ENCODE data around the gene C11orf58.

Gene C11orf58

DNA sequence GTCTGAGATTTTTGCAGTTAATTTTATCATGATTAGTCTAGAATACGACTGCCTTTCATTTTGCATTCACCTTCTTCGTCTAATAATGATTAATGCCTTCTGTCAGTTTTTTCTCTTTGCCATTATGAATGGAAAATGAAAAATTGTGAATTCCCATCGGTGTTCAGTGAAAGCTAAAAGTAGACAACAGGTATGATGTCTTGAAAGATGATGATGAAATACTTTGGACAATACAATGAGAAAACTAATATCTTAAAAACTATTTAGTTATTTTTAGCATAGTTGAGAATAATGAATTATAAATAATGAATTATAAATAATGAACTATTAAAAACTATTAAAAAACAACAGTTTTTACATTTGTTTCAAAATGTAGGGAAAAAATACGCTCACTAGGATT is 5.0 kb downstream of the C11orf58 start:
- Histone ChIP-seq H3K27me3 (ENCODE audit: control insufficient read depth in 2 of 2, insufficient read depth in 2 of 2, low read length in 2 of 2) (no peaks in the 10 kb centered on the region), H3K4me1 (ENCODE audit: control insufficient read depth in 2 of 2, insufficient read depth in 2 of 2, low read length in 2 of 2) (peaks cover 10 to 15% of the 10 kb centered on the region in 2 donors), H3K4me3 (ENCODE audit: low read length in 2 of 2) (no peak overlapping the region), H3K9ac (ENCODE audit: low read depth in 1 of 2, low read length in 2 of 2) (no peak overlapping the region), H3K9me3 (ENCODE audit: control insufficient read depth in 2 of 2, low read length in 2 of 2) (no peaks in the 10 kb centered on the region), H3K27ac (ENCODE audit: low read depth in 2 of 2, low read length in 2 of 2) (no peak overlapping the region), H3K36me3 (ENCODE audit: control insufficient read depth in 2 of 2, insufficient read depth in 2 of 2, low read length in 2 of 2) (peaks cover 28 to 31% of the 10 kb centered on the region in 2 donors)

GRCh38 chr11:16744128-16744725 is 5.8 kb downstream of the C11orf58 start:
- Histone ChIP-seq H3K9me3 (ENCODE audit: control insufficient read depth in 2 of 2, low read length in 2 of 2) (no peaks in the 10 kb centered on the region), H3K4me3 (ENCODE audit: low read length in 2 of 2) (no peak overlapping the region)

DNA sequence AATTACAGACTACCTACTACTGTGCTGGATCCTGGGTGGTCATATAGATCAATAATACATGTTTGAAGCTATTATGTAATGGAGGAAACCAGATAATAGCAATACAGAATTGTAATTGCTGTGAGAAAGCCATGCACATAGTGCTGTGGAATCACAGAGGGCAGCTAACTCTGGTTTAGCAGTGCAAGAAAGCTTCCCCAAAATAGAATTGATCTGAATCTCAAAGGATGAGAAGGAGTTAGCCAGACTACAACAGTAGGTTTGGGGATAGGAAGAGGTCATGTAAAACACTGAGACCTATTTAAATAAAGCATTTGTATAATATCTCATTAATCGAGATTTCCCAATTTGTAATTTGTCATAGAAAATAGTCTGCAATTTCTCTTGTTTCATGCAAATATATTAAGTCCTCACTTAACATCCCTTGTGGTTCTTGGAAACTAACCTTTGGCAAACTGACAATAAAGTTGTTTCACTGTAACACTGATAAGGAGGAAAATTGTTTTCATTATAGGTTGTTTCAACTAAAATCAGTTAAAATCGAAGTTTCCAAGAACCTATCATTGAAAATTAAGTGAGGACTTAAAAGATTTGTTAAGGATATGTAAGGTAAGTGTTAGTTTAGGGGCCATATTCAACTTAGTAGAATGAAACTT is 7.6 kb downstream of the C11orf58 start:
- peaks cover 2 to 3% of the 10 kb centered on the region in 2 donors for H3K4me1 ChIP-seq (ENCODE audit: control insufficient read depth in 2 of 2, insufficient read depth in 2 of 2, low read length in 2 of 2)

More at GRCh38 chr11:16744128-16744725, 5.8 kb downstream of the C11orf58 start:
- H3K4me1 ChIP-seq (ENCODE audit: control insufficient read depth in 2 of 2, insufficient read depth in 2 of 2, low read length in 2 of 2) = peaks cover 10 to 12% of the 10 kb centered on the region in 2 donors
- no peak overlapping the region for H3K9ac ChIP-seq (ENCODE audit: low read depth in 1 of 2, low read length in 2 of 2)
- peaks cover 31 to 35% of the 10 kb centered on the region in 2 donors for H3K36me3 ChIP-seq (ENCODE audit: control insufficient read depth in 2 of 2, insufficient read depth in 2 of 2, low read length in 2 of 2)
- H3K27me3 ChIP-seq (ENCODE audit: control insufficient read depth in 2 of 2, insufficient read depth in 2 of 2, low read length in 2 of 2) = no peaks in the 10 kb centered on the region
- H3K27ac ChIP-seq (ENCODE audit: low read depth in 2 of 2, low read length in 2 of 2) = no peak overlapping the region

DNA sequence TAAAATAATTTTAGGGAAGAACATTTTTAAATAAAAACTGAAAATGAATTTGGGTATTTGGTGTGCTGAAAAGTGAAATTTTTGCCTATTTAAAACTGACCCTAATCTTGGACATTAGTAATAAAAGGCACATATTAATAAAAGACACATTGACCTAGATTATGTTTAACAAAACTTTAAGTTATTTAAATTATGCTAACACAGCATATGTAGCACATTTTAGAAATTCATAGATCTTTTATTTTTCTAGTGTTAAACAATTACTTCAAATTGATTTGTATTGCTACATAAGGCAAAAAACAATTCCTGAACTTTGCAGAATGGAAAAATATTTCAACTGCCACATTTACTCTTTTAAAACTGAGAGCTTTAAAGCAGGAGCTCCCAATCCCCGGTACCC is 10.6 kb downstream of the C11orf58 start:
- H3K4me3 ChIP-seq (ENCODE audit: low read length in 2 of 2) = no peak overlapping the region
- H3K27ac ChIP-seq (ENCODE audit: low read depth in 2 of 2, low read length in 2 of 2) = no peak overlapping the region
- peaks cover 68 to 75% of the 10 kb centered on the region in 2 donors for H3K36me3 ChIP-seq (ENCODE audit: control insufficient read depth in 2 of 2, insufficient read depth in 2 of 2, low read length in 2 of 2)
- no peaks in the 10 kb centered on the region for H3K27me3 ChIP-seq (ENCODE audit: control insufficient read depth in 2 of 2, insufficient read depth in 2 of 2, low read length in 2 of 2)
- H3K9ac ChIP-seq (ENCODE audit: low read depth in 1 of 2, low read length in 2 of 2) = no peak overlapping the region
- H3K9me3 ChIP-seq (ENCODE audit: control insufficient read depth in 2 of 2, low read length in 2 of 2) = no peaks in the 10 kb centered on the region
- no peaks in the 10 kb centered on the region for H3K4me1 ChIP-seq (ENCODE audit: control insufficient read depth in 2 of 2, insufficient read depth in 2 of 2, low read length in 2 of 2)

More for the DNA sequence above, 7.6 kb downstream of the C11orf58 start:
- H3K27me3 ChIP-seq (ENCODE audit: control insufficient read depth in 2 of 2, insufficient read depth in 2 of 2, low read length in 2 of 2) = no peaks in the 10 kb centered on the region
- no peaks in the 10 kb centered on the region for H3K9me3 ChIP-seq (ENCODE audit: control insufficient read depth in 2 of 2, low read length in 2 of 2)
- no peak overlapping the region for H3K27ac ChIP-seq (ENCODE audit: low read depth in 2 of 2, low read length in 2 of 2)
- H3K9ac ChIP-seq (ENCODE audit: low read depth in 1 of 2, low read length in 2 of 2) = no peak overlapping the region
- peaks cover 48 to 53% of the 10 kb centered on the region in 2 donors for H3K36me3 ChIP-seq (ENCODE audit: control insufficient read depth in 2 of 2, insufficient read depth in 2 of 2, low read length in 2 of 2)
- no peak overlapping the region for H3K4me3 ChIP-seq (ENCODE audit: low read length in 2 of 2)

GRCh38 chr11:16749666-16750065 is 11.2 kb downstream of the C11orf58 start:
- H3K27ac ChIP-seq (ENCODE audit: low read depth in 2 of 2, low read length in 2 of 2) = no peak overlapping the region
- H3K9ac ChIP-seq (ENCODE audit: low read depth in 1 of 2, low read length in 2 of 2) = no peak overlapping the region
- H3K4me1 ChIP-seq (ENCODE audit: control insufficient read depth in 2 of 2, insufficient read depth in 2 of 2, low read length in 2 of 2) = no peaks in the 10 kb centered on the region
- H3K36me3 ChIP-seq (ENCODE audit: control insufficient read depth in 2 of 2, insufficient read depth in 2 of 2, low read length in 2 of 2) = peaks cover 68 to 77% of the 10 kb centered on the region in 2 donors
- H3K9me3 ChIP-seq (ENCODE audit: control insufficient read depth in 2 of 2, low read length in 2 of 2) = no peaks in the 10 kb centered on the region
- H3K4me3 ChIP-seq (ENCODE audit: low read length in 2 of 2) = no peak overlapping the region
- H3K27me3 ChIP-seq (ENCODE audit: control insufficient read depth in 2 of 2, insufficient read depth in 2 of 2, low read length in 2 of 2) = no peaks in the 10 kb centered on the region

DNA sequence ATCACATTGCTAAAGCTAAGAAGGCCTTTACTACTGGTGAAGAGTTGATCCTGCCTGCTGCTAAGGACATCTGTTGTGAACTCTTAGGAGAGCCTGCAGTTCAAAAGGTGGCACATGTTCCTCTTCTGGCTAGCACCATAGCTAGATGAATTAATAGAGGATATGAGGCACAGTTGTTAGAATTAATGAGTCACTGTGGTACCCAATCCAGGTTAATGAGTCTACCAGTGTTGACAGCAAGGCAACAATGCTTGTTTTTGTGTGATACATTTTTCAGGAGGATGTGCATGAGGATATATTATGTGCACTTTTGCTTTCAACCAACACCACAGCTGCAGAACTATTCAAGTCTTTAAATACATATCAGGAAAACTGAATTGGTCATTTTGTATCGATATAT is 12.0 kb downstream of the C11orf58 start:
- Histone ChIP-seq H3K9ac (ENCODE audit: low read depth in 1 of 2, low read length in 2 of 2) (no peak overlapping the region), H3K4me1 (ENCODE audit: control insufficient read depth in 2 of 2, insufficient read depth in 2 of 2, low read length in 2 of 2) (no peaks in the 10 kb centered on the region), H3K36me3 (ENCODE audit: control insufficient read depth in 2 of 2, insufficient read depth in 2 of 2, low read length in 2 of 2) (peaks cover 64 to 73% of the 10 kb centered on the region in 2 donors), H3K27me3 (ENCODE audit: control insufficient read depth in 2 of 2, insufficient read depth in 2 of 2, low read length in 2 of 2) (no peaks in the 10 kb centered on the region), H3K4me3 (ENCODE audit: low read length in 2 of 2) (no peak overlapping the region), H3K27ac (ENCODE audit: low read depth in 2 of 2, low read length in 2 of 2) (no peak overlapping the region), H3K9me3 (ENCODE audit: control insufficient read depth in 2 of 2, low read length in 2 of 2) (no peaks in the 10 kb centered on the region)

DNA sequence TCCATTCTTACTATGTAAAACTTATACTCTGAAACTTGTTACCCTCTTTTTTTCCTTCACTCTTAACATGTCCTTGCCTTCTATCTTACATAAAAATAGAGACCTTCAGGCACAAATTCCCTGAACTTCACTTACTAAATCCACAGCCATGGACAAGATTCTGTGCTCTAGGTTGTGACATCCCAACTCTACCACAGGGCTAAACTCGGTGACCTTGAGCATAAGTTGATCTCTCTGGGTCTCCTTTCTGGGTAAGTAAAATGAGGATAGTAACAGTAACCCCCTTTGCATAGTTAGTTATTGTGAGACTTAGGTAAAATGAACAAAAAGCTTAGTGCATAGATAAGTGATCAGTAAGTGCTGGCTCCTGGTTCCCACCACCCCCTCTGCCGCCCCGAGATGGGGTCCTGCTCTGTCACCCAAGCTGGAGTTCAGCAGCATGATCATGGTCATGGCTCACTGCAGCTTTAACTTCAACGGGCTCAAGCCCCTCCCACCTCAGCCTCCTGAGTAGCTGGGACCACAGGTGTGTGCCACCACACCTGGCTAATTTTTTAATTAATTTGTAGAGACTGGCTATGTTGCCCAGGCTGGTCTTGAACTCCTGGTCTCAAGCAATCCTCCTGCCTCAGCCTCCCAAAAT is 20.1 kb downstream of the C11orf58 start:
- H3K27me3 ChIP-seq (ENCODE audit: control insufficient read depth in 2 of 2, insufficient read depth in 2 of 2, low read length in 2 of 2) = no peaks in the 10 kb centered on the region
- H3K36me3 ChIP-seq (ENCODE audit: control insufficient read depth in 2 of 2, insufficient read depth in 2 of 2, low read length in 2 of 2) = peaks cover 17 to 27% of the 10 kb centered on the region in 2 donors
- H3K27ac ChIP-seq (ENCODE audit: low read depth in 2 of 2, low read length in 2 of 2) = no peak overlapping the region
- H3K9ac ChIP-seq (ENCODE audit: low read depth in 1 of 2, low read length in 2 of 2) = no peak overlapping the region
- no peaks in the 10 kb centered on the region for H3K4me1 ChIP-seq (ENCODE audit: control insufficient read depth in 2 of 2, insufficient read depth in 2 of 2, low read length in 2 of 2)
- H3K4me3 ChIP-seq (ENCODE audit: low read length in 2 of 2) = no peak overlapping the region
- H3K9me3 ChIP-seq (ENCODE audit: control insufficient read depth in 2 of 2, low read length in 2 of 2) = no peaks in the 10 kb centered on the region

DNA sequence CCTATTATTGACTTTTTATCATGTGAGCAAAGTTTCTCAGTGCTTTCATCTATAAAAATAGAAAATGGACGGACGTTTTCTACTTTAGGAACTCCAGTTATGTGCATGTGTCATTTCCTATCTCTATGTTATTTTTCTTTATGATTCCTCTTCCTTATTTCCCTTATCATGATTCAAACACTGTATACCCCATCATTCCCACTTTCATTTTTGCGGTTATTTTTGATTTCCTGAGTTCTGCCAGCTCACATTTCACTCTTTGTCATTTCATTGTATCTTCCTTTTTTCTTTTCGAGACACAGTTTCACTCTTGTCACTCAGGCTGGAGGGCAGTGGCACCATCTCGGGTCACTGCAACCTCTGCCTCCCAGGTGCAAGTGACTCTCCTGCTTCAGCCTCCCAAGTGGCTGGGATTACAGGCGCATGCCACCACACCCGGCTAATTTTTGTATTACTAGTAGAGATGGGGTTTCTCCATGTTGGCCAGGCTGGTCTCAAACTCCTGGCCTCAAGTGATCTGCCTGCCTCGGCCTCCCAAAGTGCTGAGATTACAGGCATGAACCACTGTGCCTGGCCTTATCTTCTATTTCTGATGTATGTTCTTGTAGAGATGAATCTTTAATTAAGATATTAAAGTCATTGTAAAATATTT is 21.5 kb downstream of the C11orf58 start:
- peaks cover 8 to 17% of the 10 kb centered on the region in 2 donors for H3K36me3 ChIP-seq (ENCODE audit: control insufficient read depth in 2 of 2, insufficient read depth in 2 of 2, low read length in 2 of 2)
- no peak overlapping the region for H3K4me3 ChIP-seq (ENCODE audit: low read length in 2 of 2)
- no peaks in the 10 kb centered on the region for H3K27me3 ChIP-seq (ENCODE audit: control insufficient read depth in 2 of 2, insufficient read depth in 2 of 2, low read length in 2 of 2)
- no peaks in the 10 kb centered on the region for H3K9me3 ChIP-seq (ENCODE audit: control insufficient read depth in 2 of 2, low read length in 2 of 2)
- no peak overlapping the region for H3K9ac ChIP-seq (ENCODE audit: low read depth in 1 of 2, low read length in 2 of 2)
- H3K27ac ChIP-seq (ENCODE audit: low read depth in 2 of 2, low read length in 2 of 2) = no peak overlapping the region
- no peaks in the 10 kb centered on the region for H3K4me1 ChIP-seq (ENCODE audit: control insufficient read depth in 2 of 2, insufficient read depth in 2 of 2, low read length in 2 of 2)

- H3K27me3 ChIP-seq (ENCODE audit: control insufficient read depth in 2 of 2, insufficient read depth in 2 of 2, low read length in 2 of 2) = no peaks in the 10 kb centered on the region
- H3K4me3 ChIP-seq (ENCODE audit: low read length in 2 of 2) = no peak overlapping the region
- H3K9ac ChIP-seq (ENCODE audit: low read depth in 1 of 2, low read length in 2 of 2) = no peak overlapping the region
- H3K9me3 ChIP-seq (ENCODE audit: control insufficient read depth in 2 of 2, low read length in 2 of 2) = no peaks in the 10 kb centered on the region
- peaks cover 0 to 6% of the 10 kb centered on the region in 2 donors for H3K36me3 ChIP-seq (ENCODE audit: control insufficient read depth in 2 of 2, insufficient read depth in 2 of 2, low read length in 2 of 2)
- H3K4me1 ChIP-seq (ENCODE audit: control insufficient read depth in 2 of 2, insufficient read depth in 2 of 2, low read length in 2 of 2) = no peaks in the 10 kb centered on the region
- H3K27ac ChIP-seq (ENCODE audit: low read depth in 2 of 2, low read length in 2 of 2) = no peak overlapping the region
Measured at GRCh38 chr11:16763746-16764145, 25.3 kb downstream of the C11orf58 start.

DNA sequence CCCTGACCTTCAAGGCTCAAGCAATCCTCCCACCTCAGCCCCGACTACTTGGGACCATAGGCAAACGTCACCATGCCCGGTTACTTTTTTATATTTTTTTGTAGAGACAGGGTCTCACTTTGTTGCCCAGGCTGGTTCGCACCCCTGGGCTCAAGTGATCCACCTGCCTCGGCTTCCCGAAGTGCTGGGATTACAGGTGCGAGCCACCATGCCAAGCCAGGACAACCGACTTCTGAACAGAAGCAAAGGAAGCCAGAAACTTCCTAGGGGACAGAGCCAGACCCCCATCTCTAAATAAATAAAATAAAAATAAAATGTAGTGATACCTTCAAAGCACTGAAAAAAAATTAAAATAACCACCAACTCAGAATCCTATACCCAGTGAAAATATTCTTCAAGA is 26.4 kb downstream of the C11orf58 start:
- peaks cover 0 to 6% of the 10 kb centered on the region in 2 donors for H3K36me3 ChIP-seq (ENCODE audit: control insufficient read depth in 2 of 2, insufficient read depth in 2 of 2, low read length in 2 of 2)
- no peak overlapping the region for H3K4me3 ChIP-seq (ENCODE audit: low read length in 2 of 2)
- no peaks in the 10 kb centered on the region for H3K9me3 ChIP-seq (ENCODE audit: control insufficient read depth in 2 of 2, low read length in 2 of 2)
- H3K27me3 ChIP-seq (ENCODE audit: control insufficient read depth in 2 of 2, insufficient read depth in 2 of 2, low read length in 2 of 2) = no peaks in the 10 kb centered on the region
- H3K9ac ChIP-seq (ENCODE audit: low read depth in 1 of 2, low read length in 2 of 2) = no peak overlapping the region
- H3K4me1 ChIP-seq (ENCODE audit: control insufficient read depth in 2 of 2, insufficient read depth in 2 of 2, low read length in 2 of 2) = no peaks in the 10 kb centered on the region
- H3K27ac ChIP-seq (ENCODE audit: low read depth in 2 of 2, low read length in 2 of 2) = no peak overlapping the region
